Amniotic stem cell (primary cell): ENCODE measurements around the gene HDGFL2.
"Not testable (repeated sequence)": the region's sequence is repeated elsewhere in the genome, so short reads cannot be mapped to it uniquely, and the experiment has no call there.

Experiments
- DNase-seq: peaks from one replicate; lab custom pipeline; 2025; lab: John Stamatoyannopoulos, UW

The HDGFL2 gene

GRCh38 chr19:4516199-4516938 is 44.3 kb downstream of the HDGFL2 start:
- DNase-seq, result no peak

GRCh38 chr19:4516939-4517300 is 44.8 kb downstream of the HDGFL2 start:
- DNase-seq, result no peak

- no peak for DNase-seq
These were observed 45.5 kb downstream of the HDGFL2 start for GRCh38 chr19:4517451-4518057.

- DNase-seq, result no peak
These were observed 46.5 kb downstream of the HDGFL2 start, which contains the start of gene PLIN4 for GRCh38 chr19:4518345-4519171. Gene PLIN4 (minus strand): TSS chr19:4518486. CDS start chr19:4518272, 214 bp downstream.

- DNase-seq, result no peak
These were observed 47.0 kb downstream of the HDGFL2 start for GRCh38 chr19:4519172-4519496.

- no peak for DNase-seq
These were observed 47.6 kb downstream of the HDGFL2 start for GRCh38 chr19:4519521-4520277.

GRCh38 chr19:4521170-4521887 is 49.2 kb downstream of the HDGFL2 start:
- no peak for DNase-seq

GRCh38 chr19:4521888-4522242 is 49.8 kb downstream of the HDGFL2 start:
- no peak for DNase-seq

- DNase-seq, result no peak
These were observed 50.4 kb downstream of the HDGFL2 start for GRCh38 chr19:4522291-4523002.

- DNase-seq, result no peak
These were observed 51.4 kb downstream of the HDGFL2 start for GRCh38 chr19:4523306-4524110.

GRCh38 chr19:4524808-4525562 is 52.9 kb downstream of the HDGFL2 start:
- DNase-seq, result no peak

GRCh38 chr19:4525563-4526002 is 53.5 kb downstream of the HDGFL2 start:
- no peak for DNase-seq

GRCh38 chr19:4527377-4527776 is 55.3 kb downstream of the HDGFL2 start:
- not testable (repeated sequence) for DNase-seq

- no peak for DNase-seq
These were observed 56.7 kb downstream of the HDGFL2 start for GRCh38 chr19:4528843-4529242.

- DNase-seq, result no peak
These were observed 57.9 kb downstream of the HDGFL2 start for GRCh38 chr19:4529924-4530522.

GRCh38 chr19:4531562-4532165 is 59.6 kb downstream of the HDGFL2 start:
- DNase-seq, result no peak

GRCh38 chr19:4533334-4533733 is 61.2 kb downstream of the HDGFL2 start:
- DNase-seq, result no peak

GRCh38 chr19:4533835-4534424 is 61.8 kb downstream of the HDGFL2 start:
- no peak for DNase-seq
